ENCODE data around the gene FAM184A. TPM values are rescaled to one million over a fixed set of nuclear protein-coding genes. Genes with fewer than 3 reads are reported as not detected.
"Not testable (repeated sequence)": the region's sequence is repeated elsewhere in the genome, so short reads cannot be mapped to it uniquely, and the experiment has no call there.

The FAM184A gene
- total RNA-seq (2014; rRNA removed; shearing (Covaris generic)) = 0.79 and 5.4 TPM in 2 replicates

DNA sequence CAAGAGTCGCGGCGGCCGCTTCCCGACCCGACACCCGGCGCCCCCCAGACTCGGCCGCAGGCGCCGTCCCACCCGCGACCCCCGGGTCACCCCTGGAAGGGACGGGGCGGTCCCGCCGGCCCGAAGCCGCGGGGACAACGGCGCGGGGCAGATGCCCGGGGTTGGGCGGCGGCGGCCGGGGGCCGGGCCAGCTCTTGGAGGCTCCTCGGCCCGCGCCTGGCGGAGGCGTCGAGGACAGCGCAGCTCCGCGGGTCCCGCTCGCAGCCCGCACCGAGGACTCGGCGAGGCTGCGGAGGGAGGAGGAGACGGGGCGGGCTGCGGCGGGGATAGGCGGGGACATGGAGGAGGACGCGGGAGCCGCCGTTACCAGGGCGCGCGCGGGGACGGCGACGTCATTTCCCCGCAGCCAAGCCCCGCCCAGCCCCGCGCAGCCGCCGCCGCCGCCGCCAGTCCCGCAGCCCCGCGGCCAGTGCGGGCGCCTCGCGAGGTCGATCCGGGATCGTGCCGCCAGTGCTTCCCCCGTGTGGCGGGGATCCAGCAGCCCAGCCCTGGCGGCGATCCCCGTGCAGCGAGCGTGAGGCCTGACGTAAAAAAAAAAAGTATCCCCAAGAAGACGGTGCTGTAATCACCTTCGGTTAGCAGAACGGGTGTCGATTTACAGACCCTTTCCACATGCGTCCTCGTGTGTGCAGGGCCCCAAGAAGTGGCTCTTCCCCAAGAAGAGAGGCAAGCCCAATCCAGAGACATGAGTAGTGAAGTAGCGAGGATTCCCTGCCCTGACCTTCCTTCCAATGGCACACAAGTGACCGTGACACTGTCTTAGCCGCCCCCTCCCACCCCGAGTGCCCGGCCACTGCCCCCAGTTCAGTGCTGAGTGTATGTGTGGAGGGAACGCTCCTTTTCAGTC, at the start of gene FAM184A:
TSS of gene FAM184A (minus strand) at position 289 of the 907 bp plus-strand sequence. CDS start 365 bp downstream, outside the sequence.
- DNase-seq (ENCODE audit: low read depth) = peak; percentile 43

GRCh38 chr6:119127627-119128026, 49.2 kb upstream of the FAM184A start:
- no peak for DNase-seq (ENCODE audit: low read depth)

- no peak for DNase-seq (ENCODE audit: low read depth)
These were observed 48.4 kb upstream of the FAM184A start for GRCh38 chr6:119126826-119127225.

- DNase-seq (ENCODE audit: low read depth) = no peak
These were observed 47.7 kb upstream of the FAM184A start for GRCh38 chr6:119126140-119126539.

GRCh38 chr6:119125576-119125975, 47.1 kb upstream of the FAM184A start:
- no peak for DNase-seq (ENCODE audit: low read depth)

- DNase-seq (ENCODE audit: low read depth) = no peak
These were observed 45.8 kb upstream of the FAM184A start for GRCh38 chr6:119124079-119124824.

GRCh38 chr6:119122336-119122735, 43.9 kb upstream of the FAM184A start:
- no peak for DNase-seq (ENCODE audit: low read depth)

DNA sequence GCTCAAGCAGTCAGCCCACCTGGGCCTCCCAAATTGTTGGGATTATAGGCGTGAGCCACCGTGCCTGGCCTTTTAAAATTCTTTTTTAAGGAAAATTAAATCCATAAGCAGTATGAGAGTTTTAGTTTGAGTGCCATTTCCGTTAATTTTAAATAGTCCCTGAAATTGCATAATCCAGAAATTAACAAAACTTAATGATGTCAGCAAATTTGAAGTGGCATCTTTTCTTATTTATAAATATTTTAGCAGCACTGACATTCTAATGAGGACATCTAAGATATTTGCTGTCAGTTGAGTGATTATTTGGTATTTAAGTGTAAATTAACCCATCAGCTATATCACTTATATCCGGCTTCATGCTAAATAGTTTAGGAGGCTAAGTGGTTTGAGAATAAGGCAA, 42.9 kb upstream of the FAM184A start:
- no peak for DNase-seq (ENCODE audit: low read depth)

DNA sequence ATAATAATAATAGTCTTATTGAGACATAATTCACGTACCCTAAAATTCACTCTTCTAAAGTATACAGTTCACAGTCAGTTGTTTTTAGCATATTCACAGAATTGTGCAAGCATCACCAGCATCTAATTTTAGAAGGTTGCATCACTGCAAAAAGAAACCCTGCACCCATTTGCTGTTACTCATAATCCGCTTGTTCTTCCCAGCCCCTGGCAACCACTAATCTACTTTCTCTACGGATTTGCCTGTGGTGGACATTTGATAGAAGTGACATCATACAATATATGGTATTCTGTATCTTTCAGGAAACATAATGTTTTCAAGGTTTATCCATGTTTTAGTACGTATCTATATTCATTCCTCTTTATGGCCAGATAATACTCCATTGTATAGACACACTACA, 41.5 kb upstream of the FAM184A start:
- peak; percentile 43 for DNase-seq (ENCODE audit: low read depth)

DNA sequence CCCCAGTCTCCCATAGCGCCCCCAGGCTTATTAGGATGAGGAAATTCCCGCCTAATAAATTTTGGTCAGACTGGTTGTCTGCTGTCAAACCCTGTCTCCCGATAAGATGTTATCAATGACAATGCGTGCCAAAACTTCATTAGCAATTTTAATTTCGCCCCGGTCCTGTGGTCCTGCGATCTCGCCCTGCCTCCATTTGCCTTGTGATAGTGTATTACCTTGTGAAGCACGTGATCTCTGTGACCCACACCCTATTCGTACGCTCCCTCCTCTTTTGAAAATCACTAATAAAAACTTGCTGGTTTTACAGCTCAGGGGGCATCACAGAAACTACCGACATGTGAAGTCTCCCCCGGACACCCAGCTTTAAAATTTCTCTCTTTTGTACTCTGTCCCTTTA, 40.6 kb upstream of the FAM184A start:
- not testable (repeated sequence) for DNase-seq (ENCODE audit: low read depth)

GRCh38 chr6:119116712-119117281, 38.3 kb upstream of the FAM184A start:
- no peak for DNase-seq (ENCODE audit: low read depth)

- no peak for DNase-seq (ENCODE audit: low read depth)
These were observed 35.5 kb upstream of the FAM184A start for GRCh38 chr6:119113961-119114360.

DNA sequence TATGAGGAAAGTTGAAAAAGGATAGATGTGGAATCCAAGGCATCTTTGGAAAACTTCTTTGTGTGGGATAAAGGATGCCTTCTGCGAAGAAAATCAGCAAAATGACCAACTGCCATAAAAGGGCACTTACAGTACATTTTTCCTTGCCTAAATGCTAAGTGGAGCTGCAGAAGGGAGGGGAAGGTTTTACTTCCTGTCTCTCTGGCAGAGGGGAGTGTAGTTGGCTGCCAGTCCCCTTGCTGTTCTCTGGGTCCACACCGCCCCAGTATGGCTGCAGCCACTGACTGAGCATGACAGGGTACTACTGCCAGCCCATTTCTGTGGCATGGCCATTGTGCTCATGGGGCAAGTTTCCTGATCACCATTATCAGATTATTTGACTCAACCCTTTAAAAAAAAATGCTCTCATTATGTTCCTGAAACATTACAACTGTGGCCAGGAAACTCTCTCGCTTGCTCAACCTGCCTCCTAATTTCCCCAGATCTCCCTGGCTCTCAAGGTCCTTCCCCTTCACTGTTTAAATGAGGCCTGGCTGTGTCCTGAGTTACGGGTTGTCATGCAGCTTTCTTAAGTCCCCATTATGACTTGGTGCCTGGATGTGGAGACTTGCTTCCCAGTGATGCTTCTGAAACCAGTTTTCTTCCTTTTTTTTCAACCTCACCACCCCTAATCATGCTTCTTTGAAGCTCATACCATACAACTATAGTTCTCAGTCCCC, 34.5 kb upstream of the FAM184A start:
- no peak for DNase-seq (ENCODE audit: low read depth)

GRCh38 chr6:119110601-119111548, 32.4 kb upstream of the FAM184A start:
- peak; percentile 40 for DNase-seq (ENCODE audit: low read depth)

DNA sequence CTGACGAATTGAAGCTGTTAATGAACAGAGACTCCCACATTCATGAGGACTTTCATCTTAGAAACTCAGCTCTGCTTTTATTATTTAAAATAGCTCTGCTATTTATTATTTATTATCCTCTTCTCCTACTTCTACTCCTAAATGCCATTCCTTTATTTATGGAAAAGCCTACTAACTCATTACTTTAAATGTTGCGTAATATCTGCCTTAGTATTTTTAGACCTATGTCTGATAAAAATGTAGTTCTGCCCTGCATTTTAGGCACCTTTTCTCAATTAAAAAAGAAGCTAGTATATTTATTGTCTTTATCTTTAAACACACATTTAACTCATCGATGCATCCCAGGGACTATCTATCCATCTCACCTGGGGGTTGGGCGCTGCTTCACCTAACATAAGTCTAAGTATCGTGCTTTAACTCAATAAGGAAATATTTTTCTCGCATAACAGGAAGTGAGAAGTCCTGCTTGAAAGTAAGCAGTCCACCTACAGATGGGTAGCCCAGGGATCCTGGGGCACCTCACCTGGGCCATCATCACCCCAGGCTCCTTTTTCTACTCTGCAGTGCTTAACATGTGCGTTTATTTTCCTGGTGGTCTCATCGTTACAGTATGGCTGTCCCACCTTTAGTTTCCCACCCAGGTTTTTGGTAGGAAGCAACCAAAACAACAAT, 31.3 kb upstream of the FAM184A start:
- no peak for DNase-seq (ENCODE audit: low read depth)

- no peak for DNase-seq (ENCODE audit: low read depth)
These were observed 29.6 kb upstream of the FAM184A start for GRCh38 chr6:119108076-119108475.

DNA sequence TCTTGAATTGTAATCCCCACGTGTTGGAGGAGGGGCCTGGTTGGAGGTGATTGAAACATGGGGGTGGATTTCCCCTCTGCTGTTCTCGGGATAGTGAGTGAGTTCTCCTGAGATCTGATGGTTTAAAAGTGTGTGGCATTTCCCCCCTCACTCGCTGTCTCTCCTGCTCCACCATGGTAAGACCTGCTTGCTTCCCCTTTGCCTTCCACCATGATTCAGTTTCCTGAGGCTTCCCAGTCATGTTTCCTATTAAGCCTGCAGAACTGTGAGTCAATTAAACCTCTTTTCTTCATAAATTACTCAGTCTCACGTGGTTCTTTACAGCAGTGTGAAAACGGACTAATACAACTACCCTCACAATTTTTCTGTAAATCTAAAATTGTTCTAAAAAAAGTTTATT, 26.8 kb upstream of the FAM184A start:
- no peak for DNase-seq (ENCODE audit: low read depth)

GRCh38 chr6:119102901-119103300, 24.4 kb upstream of the FAM184A start:
- no peak for DNase-seq (ENCODE audit: low read depth)

- no peak for DNase-seq (ENCODE audit: low read depth)
These were observed 21.7 kb upstream of the FAM184A start for GRCh38 chr6:119100115-119100514.

GRCh38 chr6:119097815-119098361, 19.4 kb upstream of the FAM184A start:
- not testable (repeated sequence) for DNase-seq (ENCODE audit: low read depth)

Measured in M059J (cell line).